Measurements from ENCODE around the gene YPEL2. TPM values are rescaled to one million over a fixed set of nuclear protein-coding genes. Genes with fewer than 3 reads are reported as not detected.
"Not testable (repeated sequence)": the region's sequence is repeated elsewhere in the genome, so short reads cannot be mapped to it uniquely, and the experiment has no call there.

The YPEL2 gene
- total RNA-seq, 1 experiment from 2014 or later = 0.15 TPM

DNA sequence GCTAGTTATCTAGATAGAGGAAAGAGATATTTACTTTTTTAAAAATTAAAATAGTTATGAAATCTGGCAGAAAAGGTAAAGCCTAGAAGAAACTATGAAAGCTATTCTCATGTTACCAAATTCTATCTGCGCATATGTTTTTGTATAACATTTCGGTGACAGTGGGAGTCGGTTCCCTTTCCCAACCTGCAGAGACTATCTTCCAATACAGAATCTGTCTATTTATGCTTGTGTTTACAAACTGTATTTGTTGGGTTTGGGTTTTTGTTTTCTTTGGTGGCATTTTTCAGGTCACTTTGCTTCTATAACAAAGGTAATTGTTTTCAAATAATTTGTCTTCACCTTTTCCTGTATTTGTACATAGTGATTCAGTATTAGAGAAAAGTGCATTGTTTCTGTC is 69.8 kb downstream of the YPEL2 start:
- no peak for DNase-seq (ENCODE audit: extremely low read depth, low read depth)

DNA sequence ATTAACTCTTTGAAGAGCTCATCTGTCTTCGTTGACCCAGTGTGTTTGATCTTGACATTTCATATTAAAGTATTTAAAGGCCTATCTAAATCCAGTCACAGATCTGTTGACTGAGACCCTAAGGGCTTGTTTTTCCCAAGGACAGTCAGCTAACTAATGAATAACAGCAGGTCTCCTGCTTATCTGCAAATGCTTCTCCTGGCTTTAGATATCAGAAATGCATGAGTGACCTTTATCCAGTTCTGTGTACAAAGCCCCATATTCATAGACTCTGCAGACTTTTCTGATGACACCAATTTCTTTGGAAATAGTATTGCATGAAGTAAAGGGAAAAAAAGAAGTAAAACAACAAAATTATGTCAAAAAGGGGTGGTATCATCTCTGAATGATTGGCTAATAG is 70.3 kb downstream of the YPEL2 start:
- DNase-seq (ENCODE audit: extremely low read depth, low read depth) = no peak

DNA sequence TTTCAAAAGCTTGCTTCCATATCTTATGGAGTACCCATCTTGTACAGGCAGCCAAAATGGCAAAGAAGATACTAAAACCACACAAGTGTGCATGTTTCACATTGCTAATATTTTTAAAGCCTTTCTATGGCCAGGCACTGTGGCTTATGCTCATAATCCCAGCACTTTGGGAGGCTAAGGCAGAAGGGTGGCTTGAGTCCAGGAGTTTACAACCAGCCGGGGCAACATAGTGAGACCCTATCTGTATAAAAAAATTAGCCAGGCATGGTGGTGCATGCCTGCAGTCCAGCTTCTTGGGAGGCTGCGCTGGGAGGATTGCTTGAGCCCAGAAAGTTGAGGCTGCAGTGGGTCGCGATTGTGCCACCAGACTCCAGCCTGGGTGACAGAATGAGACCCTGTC is 71.3 kb downstream of the YPEL2 start:
- DNase-seq (ENCODE audit: extremely low read depth, low read depth) = no peak

DNA sequence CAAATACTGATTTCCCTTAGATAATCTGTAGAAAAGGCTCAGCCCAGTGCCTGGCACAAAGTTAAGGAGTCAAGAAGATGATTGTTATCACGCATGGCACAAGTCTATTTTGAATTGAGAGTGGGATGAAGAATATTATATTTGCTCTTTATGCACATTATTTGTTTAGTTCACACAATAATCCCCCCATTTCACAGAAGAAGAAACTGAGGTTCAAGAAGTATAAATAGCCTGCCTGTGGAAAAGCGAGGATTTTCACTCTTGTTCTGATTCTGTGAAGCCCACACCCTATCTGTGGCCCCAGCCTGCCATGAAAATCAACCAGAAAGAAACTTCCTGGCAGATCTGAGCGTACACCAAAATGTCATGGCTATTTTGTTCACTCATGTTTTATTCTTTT is 73.0 kb downstream of the YPEL2 start:
- DNase-seq (ENCODE audit: extremely low read depth, low read depth) = no peak

DNA sequence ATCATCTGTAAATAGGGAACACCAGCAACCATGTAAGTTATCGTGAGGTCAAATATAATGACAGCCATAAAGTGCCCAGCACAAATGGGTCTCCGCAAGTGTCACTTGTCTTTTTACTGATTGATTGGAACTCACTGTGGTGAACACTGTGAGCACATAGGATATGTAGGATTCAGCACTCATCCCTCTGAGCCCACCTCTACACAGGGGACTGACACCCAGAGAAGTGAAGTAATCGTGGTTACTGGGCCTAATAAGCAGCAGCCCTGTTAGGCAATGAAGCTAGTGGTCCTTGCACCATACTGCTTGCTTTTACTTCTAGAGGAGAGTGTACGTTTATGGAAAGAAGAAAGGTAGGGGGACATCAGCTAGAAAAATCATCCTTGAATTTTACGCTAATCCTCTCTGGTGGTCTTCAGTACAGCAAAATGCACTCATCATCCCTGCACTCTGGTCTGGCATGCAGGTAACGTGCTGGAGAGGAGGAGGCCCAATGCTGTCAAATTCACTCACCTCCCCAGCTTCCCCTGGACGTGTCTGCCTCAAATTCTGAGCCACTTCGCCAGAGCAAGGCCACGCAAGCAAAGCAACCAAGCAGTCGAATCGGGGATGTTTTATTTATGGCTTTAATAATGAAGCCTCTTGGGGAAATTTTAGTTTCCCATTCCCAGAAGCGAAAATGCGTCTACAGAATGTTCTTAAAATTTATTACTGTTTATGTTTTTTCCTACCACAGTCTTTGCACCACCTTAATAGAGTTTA is 74.7 kb downstream of the YPEL2 start:
- DNase-seq (ENCODE audit: extremely low read depth, low read depth) = no peak

DNA sequence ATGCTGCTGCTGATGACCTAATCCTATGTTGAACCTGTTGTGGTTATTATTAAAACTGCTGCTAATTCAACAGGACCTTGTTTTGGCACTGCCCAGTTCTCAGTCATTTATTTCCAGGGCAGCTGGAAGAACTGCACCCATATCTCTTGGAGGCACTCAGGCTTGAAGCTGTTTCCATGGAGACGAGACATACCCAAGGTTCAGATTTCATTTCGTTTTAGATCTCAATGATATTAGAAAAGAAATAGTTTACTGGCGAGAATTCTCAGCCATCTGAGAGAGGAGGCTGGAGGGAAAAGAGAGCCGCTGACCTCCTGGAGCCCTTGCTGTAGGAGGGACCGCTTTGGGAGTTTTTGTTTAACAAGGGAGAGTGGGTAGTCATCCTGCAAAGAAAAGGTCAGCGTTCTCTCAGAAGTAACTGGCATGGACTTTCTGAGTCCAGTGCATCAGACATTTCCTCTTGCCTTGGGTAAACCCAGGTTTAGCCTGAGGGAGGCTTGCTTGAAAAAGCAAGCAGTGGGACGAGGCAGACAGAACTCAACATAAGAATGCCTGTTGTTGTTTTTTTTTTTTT is 75.4 kb downstream of the YPEL2 start:
- no peak for DNase-seq (ENCODE audit: extremely low read depth, low read depth)

DNA sequence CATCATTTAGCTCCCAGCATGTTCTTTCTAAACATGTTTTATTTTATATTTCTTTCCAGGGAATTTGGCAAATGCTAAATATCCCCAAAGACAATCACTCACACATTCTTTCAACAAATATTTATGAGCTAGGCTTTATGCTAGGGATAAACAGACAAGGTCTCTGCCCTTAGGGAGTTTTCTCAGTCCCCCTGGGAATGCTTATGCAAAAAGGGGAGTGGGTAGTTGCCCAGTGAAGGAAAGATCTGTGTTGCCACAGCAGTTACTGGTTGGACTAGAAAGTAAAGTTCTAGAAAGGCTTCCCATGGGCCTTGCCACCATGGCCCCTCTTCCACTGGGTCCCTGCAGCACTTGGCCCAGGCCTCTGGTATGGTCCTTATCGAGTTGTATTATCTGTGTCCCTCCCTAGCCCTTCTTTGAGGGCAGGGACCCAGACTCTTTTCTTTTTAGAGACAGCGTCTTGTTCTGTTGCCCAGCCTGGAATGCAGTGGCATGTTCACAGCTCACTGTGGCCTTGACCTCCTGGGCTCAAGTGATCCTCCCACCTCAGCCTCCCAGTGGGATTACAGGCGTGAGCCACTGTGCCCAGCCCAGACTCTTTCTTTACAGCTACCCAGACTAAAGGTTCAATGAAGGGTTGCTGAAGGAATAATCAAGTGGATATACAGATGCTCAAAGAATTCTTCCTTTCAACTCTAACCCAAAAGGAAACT is 78.0 kb downstream of the YPEL2 start:
- no peak for DNase-seq (ENCODE audit: extremely low read depth, low read depth)

DNA sequence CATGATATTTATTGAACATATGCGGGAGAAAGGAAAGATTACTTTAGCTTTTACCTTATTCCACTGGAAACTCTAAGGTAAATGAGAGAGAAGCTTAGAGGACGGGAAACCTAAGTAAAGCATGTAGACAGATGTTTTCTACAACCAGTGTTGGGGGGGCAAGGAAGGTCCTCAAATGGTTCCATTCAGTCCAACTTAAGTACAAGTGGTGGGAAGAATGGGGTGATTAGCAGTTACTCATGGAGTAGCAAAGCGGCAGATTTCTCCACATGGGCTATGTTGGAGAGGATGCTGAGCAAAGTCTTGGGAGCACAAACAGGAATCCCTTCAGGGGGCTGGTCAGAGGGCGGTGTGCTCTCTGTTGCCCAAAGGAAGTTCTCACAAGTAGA is 78.6 kb downstream of the YPEL2 start:
- no peak for DNase-seq (ENCODE audit: extremely low read depth, low read depth)

DNA sequence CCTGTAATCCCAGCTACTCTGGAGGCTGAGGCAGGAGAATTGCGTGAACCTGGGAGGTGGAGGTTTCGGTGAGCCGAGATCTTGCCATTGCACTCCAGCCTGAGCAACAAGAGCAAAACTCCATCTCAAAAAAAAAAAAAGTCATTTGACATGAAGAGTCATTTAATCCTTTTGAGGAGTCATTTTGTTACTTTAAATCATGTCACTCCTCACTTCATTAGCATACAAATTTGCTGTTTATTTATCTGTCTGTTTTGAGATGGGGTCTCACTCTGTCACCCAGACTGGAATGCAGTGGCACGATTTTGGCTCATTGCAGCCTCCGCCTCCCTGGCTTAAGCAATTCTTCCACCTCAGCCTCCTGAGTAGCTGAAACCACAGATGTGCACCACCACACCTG is 81.0 kb downstream of the YPEL2 start:
- not testable (repeated sequence) for DNase-seq (ENCODE audit: extremely low read depth, low read depth)

DNA sequence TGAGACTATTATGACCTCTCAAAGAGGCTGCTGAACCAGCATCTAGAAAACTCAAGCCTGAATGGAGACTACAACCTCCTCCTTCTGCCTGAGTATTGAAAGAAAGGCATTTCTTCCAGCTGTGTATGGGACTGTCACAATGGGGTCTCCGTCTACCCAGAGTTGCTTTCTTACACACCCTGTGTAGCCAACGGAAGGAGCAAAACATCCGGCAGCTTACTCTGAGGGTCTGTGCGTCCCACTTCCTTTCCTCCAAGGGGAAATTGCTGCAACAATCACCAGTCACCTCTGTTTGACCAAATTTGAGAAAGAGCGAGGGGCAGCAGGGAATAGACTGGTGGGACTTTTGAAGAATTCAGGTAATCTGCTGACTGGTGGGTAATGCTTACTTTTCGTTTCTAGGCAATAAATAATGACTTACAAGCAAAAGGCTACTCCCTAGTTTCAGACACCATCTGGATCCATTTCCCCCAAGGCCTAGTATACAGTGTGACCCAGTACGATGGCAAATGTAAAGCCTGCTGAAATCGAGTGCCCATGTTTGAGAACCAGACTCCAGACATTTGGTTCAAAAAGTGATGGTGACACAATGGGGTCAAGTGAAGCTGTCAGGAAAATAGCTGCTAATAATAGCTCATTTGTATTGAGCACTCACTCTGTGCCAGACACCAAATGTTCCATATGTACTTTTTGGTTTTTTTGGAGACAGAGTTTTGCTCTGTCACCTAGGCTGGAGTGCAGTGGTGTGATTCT is 81.7 kb downstream of the YPEL2 start:
- no peak for DNase-seq (ENCODE audit: extremely low read depth, low read depth)

DNA sequence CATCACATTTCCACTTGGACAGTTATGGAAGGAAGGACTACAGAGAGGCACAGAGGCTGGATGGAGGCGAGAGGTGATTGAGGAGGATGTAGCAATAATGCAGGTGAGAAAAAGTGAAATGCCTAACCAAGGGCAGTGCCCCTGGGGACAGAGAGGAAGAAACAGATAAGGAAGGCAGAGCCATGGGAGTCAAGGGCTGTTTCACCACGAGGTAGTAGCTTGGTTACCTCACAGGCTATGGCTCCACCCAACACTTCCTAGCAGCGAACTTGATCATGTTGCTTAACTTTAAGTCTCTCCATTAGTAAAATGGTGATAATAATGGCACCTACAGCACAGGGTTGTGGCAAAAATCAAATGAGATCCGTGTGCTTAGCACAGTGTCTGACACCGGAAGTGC is 83.9 kb downstream of the YPEL2 start:
- no peak for DNase-seq (ENCODE audit: extremely low read depth, low read depth)

DNA sequence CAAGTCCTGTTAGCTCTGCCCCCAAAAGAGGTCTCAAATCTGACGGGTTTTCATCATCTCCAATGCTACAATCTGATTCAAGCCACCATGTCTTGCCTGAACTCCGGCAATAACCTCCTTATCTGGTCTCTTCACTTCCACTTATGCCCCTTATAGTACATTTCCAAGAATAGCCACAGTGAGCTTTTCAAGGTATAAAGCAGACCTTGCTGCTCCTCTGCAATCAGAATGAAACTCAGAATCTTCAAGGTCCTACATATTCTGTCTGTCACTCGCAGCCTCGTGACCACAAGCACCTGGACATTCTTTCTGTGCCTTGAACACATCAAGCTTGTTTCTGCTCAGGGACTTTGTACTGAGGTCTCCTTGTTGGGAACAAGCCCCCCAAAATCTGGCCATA is 84.7 kb downstream of the YPEL2 start:
- DNase-seq (ENCODE audit: extremely low read depth, low read depth) = no peak

DNA sequence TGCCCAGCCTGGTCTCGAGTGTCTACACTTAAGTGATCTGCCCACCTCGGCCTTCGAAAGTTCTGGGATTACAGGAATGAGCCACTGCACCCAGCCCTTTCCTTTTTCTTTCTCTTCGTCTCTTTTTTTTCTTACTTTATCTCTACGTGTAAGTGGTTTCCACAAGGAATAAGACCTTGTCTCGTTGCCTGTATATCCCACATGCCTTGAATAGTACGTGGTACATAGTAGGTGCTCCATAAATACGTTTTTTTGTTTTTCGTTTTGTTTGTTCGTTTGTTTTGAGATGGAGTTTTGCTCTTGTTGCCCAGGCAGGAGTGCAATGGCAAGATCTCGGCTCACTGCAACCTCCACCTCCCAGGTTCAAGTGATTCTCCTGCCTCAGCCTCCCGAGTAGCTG is 86.0 kb downstream of the YPEL2 start:
- DNase-seq (ENCODE audit: extremely low read depth, low read depth) = no peak

DNA sequence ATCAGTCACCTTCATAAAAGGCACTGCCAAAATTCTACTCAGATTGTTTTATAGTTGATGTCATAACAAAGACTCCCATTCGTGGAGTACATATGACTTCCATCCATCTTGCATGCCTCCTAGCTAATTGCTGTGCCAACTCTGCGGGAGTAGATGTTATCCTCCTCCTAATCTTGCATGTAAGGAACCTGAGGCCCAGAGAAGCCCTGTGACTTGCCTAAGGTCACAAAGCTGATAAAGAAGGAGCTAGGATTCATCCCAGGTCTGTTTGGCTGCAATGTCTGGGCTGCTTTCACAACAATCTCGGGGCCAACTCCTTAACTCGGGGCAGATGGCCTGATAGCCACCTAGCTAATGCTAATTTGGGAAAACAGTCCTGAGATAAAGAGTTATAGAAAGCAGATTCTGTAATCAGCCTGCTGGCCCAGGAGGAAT is 87.3 kb downstream of the YPEL2 start:
- no peak for DNase-seq (ENCODE audit: extremely low read depth, low read depth)

DNA sequence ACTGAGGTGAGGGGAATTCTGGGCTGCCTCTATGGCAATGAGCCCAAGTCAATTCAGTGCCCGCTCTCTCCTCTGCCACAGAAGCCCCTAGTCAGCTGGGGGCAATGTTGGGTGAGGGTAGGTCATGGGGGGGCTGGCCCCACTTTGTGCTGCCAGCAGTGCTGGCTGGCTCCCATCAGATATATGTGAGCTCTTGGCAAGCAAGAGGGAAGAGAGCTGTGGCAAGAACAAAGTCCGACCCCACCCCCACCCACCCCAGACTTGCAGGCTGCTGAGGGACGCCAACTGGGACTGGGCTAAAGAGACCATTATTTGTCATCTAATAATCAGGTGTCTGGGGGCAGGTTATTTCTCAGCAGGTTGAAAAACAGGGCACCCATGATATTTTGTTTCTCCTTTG is 89.4 kb downstream of the YPEL2 start:
- DNase-seq (ENCODE audit: extremely low read depth, low read depth) = no peak

DNA sequence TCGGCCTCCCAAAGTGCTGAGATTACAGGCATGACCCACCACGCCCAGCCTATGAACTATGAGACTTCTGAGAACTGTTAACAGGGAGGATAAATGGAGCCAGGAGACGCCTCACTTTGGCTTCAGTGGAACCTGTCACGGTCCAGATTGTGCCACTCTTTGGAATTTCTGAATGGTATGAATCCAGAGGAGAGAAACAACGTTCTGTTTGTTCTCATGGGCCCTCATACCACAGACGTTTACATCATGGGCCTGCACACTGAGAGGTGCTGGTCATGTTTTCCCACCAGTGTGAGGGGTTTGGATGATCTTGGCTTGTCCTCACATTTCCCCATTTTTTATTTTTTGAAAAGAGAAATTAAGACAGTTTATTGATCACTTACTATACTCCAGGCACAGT is 90.3 kb downstream of the YPEL2 start:
- DNase-seq (ENCODE audit: extremely low read depth, low read depth) = no peak

DNA sequence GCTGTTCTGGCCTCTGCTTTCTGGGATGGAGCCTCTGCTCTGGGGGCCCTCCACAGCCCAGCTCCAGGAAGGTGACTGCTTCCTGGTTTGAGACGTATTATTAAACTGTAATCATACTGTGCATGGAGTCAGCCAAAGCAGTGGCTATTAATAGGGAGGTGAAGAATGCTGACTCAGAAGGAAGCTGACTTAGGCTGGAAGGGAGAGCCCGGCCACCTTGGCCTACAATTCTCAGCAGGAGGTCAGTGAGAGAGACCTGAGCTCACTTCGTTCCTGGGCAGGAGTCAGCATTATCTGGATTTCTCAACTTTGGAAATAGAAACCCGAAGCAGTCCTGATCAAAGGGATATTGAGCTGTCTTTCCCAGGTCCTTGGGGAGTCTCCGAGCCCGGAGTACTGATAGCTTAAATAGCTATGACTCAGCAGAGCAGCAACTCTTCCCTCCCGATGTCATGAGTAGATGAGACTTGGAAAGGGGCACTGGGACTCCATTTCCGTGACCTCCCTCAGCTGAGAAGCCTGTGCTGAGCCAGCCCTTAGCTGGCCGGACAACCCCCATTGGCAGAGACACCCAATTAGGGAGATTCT is 91.8 kb downstream of the YPEL2 start:
- no peak for DNase-seq (ENCODE audit: extremely low read depth, low read depth)

DNA sequence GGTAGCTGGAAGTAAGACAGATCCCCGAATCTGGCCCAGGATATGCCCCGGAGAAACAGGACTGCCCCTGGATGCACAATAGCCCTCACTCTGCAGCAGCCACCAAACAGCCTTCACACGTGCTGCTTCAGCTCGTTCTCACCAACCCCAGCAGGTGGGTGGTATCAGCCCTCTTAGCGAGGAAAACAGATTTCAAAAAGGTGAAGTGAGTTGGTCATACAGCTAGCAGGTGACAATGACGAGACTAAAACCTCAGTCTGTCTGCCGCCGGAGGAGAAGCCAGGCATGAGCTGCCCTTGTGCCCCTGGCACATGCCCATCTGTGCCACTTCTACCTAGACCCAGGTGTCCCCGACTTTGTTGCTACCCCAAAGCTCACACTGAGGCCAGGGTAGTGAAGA is 92.4 kb downstream of the YPEL2 start:
- no peak for DNase-seq (ENCODE audit: extremely low read depth, low read depth)

DNA sequence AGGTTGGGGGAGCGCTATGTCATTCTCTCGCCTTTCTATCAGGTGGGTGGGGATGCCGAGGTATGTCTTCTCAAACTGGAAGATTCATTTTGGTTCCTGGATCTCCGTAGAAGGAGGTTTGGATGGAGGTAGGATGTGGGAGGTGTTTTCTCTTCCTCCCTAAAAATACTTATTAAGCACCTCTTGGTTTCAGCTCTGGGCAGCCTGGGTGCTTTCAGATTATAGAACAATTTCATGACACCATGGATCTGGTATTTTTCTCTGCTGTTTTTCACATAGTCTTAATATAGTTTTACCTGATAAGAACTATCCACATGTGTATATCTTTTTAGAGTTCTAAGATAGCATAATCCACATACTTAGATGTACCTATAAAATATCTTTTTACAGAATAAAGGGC is 92.9 kb downstream of the YPEL2 start:
- DNase-seq (ENCODE audit: extremely low read depth, low read depth) = no peak

DNA sequence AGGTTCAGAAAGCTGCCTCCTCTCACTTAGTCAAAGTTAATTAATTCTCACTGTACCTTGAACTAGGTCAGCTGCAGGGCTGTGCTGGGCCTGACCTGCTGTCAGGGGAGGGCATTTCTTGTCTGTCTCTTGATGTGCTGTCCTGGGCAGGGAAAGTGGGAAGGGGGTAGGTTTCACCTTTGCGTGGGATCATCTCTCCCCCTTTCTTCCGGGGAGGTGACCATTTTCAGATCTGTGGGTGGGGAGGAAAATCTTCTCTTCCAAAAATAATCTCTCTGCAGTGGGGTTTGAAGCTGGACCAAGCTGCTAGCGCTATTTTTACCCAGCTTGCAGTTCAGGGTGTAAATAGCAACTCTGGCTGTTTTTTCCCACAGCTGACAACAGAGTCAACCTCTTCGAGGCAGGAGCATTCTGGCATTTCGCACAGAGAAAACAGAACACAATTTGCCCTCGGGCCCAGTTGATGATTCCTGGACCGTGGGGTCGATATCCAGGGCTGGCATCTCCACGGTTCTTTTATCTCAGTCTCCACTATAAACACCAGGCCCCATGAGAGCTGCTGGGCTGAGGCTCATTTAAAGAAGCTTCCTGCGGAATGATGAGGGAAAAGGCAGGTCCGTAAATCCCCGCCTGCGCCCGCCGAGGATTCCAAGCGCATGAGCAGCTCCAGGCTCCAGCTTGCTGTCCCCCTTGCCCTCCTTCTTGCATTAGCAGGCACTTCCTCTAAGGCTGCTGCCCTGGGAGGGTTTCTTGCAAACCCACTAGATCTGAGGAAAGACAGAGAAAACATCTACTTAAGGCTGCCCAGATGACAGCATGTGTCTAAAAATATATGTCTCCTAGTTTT is 93.9 kb downstream of the YPEL2 start:
- DNase-seq (ENCODE audit: extremely low read depth, low read depth) = no peak

Measured in NCI-H460 (cell line).